ENCODE measurements around the gene ABCB9. TPM values are rescaled to one million over a fixed set of nuclear protein-coding genes. Genes with fewer than 3 reads are reported as not detected.

Gene ABCB9
- total and polyA plus RNA-seq, 2 experiments from 2014 or later: 3.9 to 5.5 TPM

DNA sequence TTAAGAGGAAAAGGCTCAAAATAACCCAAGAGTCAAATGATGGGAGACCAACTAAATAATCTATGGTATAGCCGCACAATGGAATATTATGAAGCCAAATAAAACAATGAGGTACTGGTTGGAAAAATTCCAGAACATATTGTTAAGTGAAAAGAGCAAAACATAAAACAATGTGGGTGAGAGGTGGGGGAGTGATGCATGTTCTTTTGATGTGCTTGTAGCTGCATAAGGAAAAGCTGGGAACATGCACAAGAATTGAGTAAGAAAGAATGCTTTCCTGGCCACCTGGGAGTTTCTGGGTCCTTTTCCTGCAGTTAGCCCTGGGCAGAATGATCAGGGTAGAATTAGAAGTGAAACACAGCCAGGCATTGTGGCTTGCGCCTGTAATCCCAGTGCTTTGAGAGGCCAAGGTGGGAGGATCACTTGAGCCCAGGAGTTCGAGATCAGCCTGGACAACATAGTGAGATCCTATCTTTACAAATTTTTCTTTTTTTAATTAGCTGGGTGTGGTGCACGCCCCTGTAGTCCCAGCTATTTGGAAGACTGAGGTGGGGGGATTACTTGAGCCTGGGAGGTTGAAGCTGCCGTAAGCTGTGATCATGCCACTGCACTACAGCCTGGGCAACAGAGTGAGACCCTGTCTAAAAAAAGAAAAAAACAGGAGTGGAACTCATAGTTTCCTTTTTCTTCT is 7.9 kb downstream of the ABCB9 start:
- no peaks in the 10 kb centered on the region for H3K9me3 ChIP-seq (ENCODE audit: low read depth)
- no peak for DNase-seq (ENCODE audit: low spot score)
- H4K20me1 ChIP-seq (ENCODE audit: insufficient read depth, poor library complexity, severe bottlenecking): no peaks in the 10 kb centered on the region
- H3K36me3 ChIP-seq (replicated peaks; ENCODE audit: insufficient read depth, low read depth): no peaks in the 10 kb centered on the region
- H3K9me2 ChIP-seq (replicated peaks; ENCODE audit: insufficient read depth): no peaks in the 10 kb centered on the region
- no peak overlapping the region for H2AFZ ChIP-seq
- no peaks in the 10 kb centered on the region for H3K79me2 ChIP-seq
- no peaks in the 10 kb centered on the region for H3K4me1 ChIP-seq (ENCODE audit: insufficient read depth)
- 98% methylated on average over 5 of the region's 5 CpGs for WGBS (ENCODE audit: low lambda C conversion rate, missing lambda C conversion rate)
- no peaks in the 10 kb centered on the region for H3K27me3 ChIP-seq
- TF ChIP-seq CTCF (IDR thresholded peaks at IDR 0.05; ENCODE audit: poor library complexity) (no peak), EZH2 (IDR thresholded peaks at IDR 0.05; ENCODE audit: borderline replicate concordance) (no peak), EZH2phosphoT487 (IDR thresholded peaks at IDR 0.05; ENCODE audit: low read depth, severe bottlenecking, unreplicated experiment) (no peak)
- H3K4me2 ChIP-seq: no peak overlapping the region
- H3K27ac ChIP-seq: no peak overlapping the region
- no peak overlapping the region for H3K4me3 ChIP-seq

DNA sequence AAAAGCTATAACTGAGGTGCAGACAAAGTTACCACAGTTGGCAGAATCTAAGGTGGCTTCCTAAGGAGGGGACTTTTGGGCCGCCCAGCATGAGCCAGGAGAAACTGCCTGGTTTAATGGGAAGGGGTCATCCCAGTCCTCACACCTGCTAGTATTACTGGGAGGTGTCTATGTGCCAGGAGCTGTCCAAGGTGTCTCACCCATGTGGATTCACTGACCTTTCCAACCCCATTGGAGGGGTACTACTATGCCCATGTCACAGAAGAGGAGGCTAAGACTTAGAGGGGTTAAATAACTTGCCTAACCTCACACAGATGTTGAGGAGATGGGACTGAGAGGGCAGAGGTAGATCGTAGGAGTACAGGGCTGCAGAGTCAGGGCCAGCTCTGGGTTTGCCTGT is 10.2 kb downstream of the ABCB9 start:
- TF ChIP-seq CTCF (IDR thresholded peaks at IDR 0.05; ENCODE audit: poor library complexity) (no peak), EZH2 (IDR thresholded peaks at IDR 0.05; ENCODE audit: borderline replicate concordance) (no peak), EZH2phosphoT487 (IDR thresholded peaks at IDR 0.05; ENCODE audit: low read depth, severe bottlenecking, unreplicated experiment) (no peak)
- DNase-seq (ENCODE audit: low spot score): no peak
- H3K27ac ChIP-seq: no peak overlapping the region
- H3K9me2 ChIP-seq (replicated peaks; ENCODE audit: insufficient read depth): no peaks in the 10 kb centered on the region
- H3K4me1 ChIP-seq (ENCODE audit: insufficient read depth): no peaks in the 10 kb centered on the region
- no peak overlapping the region for H3K4me3 ChIP-seq
- H2AFZ ChIP-seq: no peak overlapping the region
- no peaks in the 10 kb centered on the region for H4K20me1 ChIP-seq (ENCODE audit: insufficient read depth, poor library complexity, severe bottlenecking)
- no peak overlapping the region for H3K4me2 ChIP-seq
- no peaks in the 10 kb centered on the region for H3K27me3 ChIP-seq
- H3K9me3 ChIP-seq (ENCODE audit: low read depth): no peaks in the 10 kb centered on the region
- WGBS (ENCODE audit: low lambda C conversion rate, missing lambda C conversion rate): 88% methylated on average over 2 of the region's 2 CpGs
- no peaks in the 10 kb centered on the region for H3K36me3 ChIP-seq (replicated peaks; ENCODE audit: insufficient read depth, low read depth)
- H3K79me2 ChIP-seq: no peaks in the 10 kb centered on the region

DNA sequence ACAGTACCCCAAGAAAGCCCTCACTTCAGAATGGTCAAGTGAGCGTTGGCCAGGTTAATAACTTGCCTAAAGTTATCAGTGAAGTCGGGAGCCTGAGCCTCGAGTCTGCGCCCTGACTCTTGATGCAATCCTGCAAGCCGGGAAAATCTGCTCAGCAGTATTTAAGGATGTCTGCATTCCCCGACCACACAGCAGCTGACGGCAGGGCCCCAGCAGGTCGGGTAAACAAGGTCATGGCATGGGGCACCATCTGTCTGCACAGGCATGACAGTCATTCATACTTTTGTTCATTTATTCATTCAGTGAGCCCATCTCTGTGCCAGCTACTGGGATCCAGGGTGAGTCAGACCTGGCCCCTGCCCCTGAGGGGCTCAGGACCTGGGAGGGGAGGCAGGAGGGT is 11.1 kb downstream of the ABCB9 start:
- Histone ChIP-seq H3K9me3 (ENCODE audit: low read depth) (no peaks in the 10 kb centered on the region), H3K4me2 (no peak overlapping the region)
- 86% methylated on average over 8 of the region's 8 CpGs for WGBS (ENCODE audit: low lambda C conversion rate, missing lambda C conversion rate)

More for the DNA sequence above, 11.1 kb downstream of the ABCB9 start:
- H3K4me3 ChIP-seq: no peak overlapping the region
- H3K4me1 ChIP-seq (ENCODE audit: insufficient read depth): no peaks in the 10 kb centered on the region
- no peaks in the 10 kb centered on the region for H3K36me3 ChIP-seq (replicated peaks; ENCODE audit: insufficient read depth, low read depth)
- no peaks in the 10 kb centered on the region for H4K20me1 ChIP-seq (ENCODE audit: insufficient read depth, poor library complexity, severe bottlenecking)
- no peak overlapping the region for H2AFZ ChIP-seq
- no peak for DNase-seq (ENCODE audit: low spot score)
- no peak overlapping the region for H3K27ac ChIP-seq
- no peaks in the 10 kb centered on the region for H3K27me3 ChIP-seq
- TF ChIP-seq EZH2 (IDR thresholded peaks at IDR 0.05; ENCODE audit: borderline replicate concordance) (no peak), CTCF (IDR thresholded peaks at IDR 0.05; ENCODE audit: poor library complexity) (no peak), EZH2phosphoT487 (IDR thresholded peaks at IDR 0.05; ENCODE audit: low read depth, severe bottlenecking, unreplicated experiment) (no peak)
- H3K9me2 ChIP-seq (replicated peaks; ENCODE audit: insufficient read depth): no peaks in the 10 kb centered on the region
- H3K79me2 ChIP-seq: no peaks in the 10 kb centered on the region
